Measurements from ENCODE around the gene ITIH1. TPM values are rescaled to one million over a fixed set of nuclear protein-coding genes. Genes with fewer than 3 reads are reported as not detected.

Gene ITIH1
- total RNA-seq, 1 experiment from 2014 or later: 0.31 TPM

DNA sequence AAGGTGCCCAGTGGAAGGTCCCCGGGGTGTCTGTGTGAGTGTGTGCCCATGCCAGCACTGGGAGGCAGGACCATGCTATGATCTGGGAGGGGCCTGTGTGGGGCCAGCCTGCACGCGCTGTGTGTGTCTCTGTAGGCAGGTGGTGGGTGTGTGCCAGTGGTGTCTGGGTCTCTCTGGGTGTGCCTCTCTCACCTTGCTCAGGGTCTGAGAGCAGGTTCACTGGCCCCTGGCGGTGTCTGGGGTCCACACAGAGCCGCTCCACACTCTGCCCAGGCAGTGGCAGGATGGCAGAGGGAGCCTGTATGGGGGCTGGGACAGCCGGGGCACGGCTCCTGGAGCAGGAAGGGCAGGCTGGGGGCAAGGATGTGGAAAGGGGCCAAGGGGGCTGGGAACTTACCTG is 40.5 kb downstream of the ITIH1 start:
- no peak for ATAC-seq
- H3K27ac ChIP-seq (ENCODE audit: low read length): no peak overlapping the region
- no peak overlapping the region for H3K4me3 ChIP-seq (ENCODE audit: low read depth in 2 of 2, low read length in 2 of 2)
- in situ Hi-C loops (cut with HindIII; ENCODE audit: low pct_unique_long_range_greater_than_20kb, low sequenced_read_pairs): no loop called here
- H3K36me3 ChIP-seq (ENCODE audit: control insufficient read depth, insufficient read depth, low read length): no peaks in the 10 kb centered on the region
- POLR2A ChIA-PET: no interaction called here
- TF ChIP-seq POLR2AphosphoS5 (IDR thresholded peaks at IDR 0.05; ENCODE audit: low read depth, low read length) (no peak), SIN3A (IDR thresholded peaks at IDR 0.05; ENCODE audit: borderline replicate concordance, insufficient read depth, low read depth, low read length) (no peak), REST (IDR thresholded peaks at IDR 0.05; ENCODE audit: insufficient read depth in 1 of 2, low read depth in 2 of 2, low read length in 1 of 2) (no peak), TCF7L2 (IDR thresholded peaks at IDR 0.05; ENCODE audit: low read depth, low read length) (no peak)
- TF ChIP-seq, protein P1, sequence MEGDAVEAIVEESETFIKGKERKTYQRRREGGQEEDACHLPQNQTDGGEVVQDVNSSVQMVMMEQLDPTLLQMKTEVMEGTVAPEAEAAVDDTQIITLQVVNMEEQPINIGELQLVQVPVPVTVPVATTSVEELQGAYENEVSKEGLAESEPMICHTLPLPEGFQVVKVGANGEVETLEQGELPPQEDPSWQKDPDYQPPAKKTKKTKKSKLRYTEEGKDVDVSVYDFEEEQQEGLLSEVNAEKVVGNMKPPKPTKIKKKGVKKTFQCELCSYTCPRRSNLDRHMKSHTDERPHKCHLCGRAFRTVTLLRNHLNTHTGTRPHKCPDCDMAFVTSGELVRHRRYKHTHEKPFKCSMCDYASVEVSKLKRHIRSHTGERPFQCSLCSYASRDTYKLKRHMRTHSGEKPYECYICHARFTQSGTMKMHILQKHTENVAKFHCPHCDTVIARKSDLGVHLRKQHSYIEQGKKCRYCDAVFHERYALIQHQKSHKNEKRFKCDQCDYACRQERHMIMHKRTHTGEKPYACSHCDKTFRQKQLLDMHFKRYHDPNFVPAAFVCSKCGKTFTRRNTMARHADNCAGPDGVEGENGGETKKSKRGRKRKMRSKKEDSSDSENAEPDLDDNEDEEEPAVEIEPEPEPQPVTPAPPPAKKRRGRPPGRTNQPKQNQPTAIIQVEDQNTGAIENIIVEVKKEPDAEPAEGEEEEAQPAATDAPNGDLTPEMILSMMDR (IDR thresholded peaks at IDR 0.05): no peak
- no peak for DNase-seq (ENCODE audit: low read depth, low spot score)
- no peaks in the 10 kb centered on the region for H3K27me3 ChIP-seq (ENCODE audit: control insufficient read depth, insufficient read depth, low read length)
- no peaks in the 10 kb centered on the region for H3K4me1 ChIP-seq (ENCODE audit: control insufficient read depth, insufficient read depth, low read length)
- no TSS peak for BruUV-seq (replicated peaks)
- intact Hi-C loops (cut with micrococcal nuclease; ENCODE audit: unreplicated experiment): no loop called here
- CTCF ChIA-PET: no interaction called here
- H3K9me3 ChIP-seq (ENCODE audit: control insufficient read depth, insufficient read depth, low read depth, low read length): no peaks in the 10 kb centered on the region

- no peaks in the 10 kb centered on the region for H3K36me3 ChIP-seq (ENCODE audit: control insufficient read depth, insufficient read depth, low read length)
- POLR2A ChIA-PET: no interaction called here
- ATAC-seq: no peak
- H3K4me3 ChIP-seq (ENCODE audit: low read depth in 2 of 2, low read length in 2 of 2): no peak overlapping the region
- intact Hi-C loops (cut with micrococcal nuclease; ENCODE audit: unreplicated experiment): loop anchor here (10.0 kb wide), 1 partner anchor 75 kb away; no protein-coding TSS in a partner anchor
- no peaks in the 10 kb centered on the region for H3K9me3 ChIP-seq (ENCODE audit: control insufficient read depth, insufficient read depth, low read depth, low read length)
- CTCF ChIA-PET: interaction anchor here (0.7 kb wide), 1 partner anchor 10 kb away, joined by 3 read pairs; no protein-coding TSS in a partner anchor
- H3K4me1 ChIP-seq (ENCODE audit: control insufficient read depth, insufficient read depth, low read length): no peaks in the 10 kb centered on the region
- no peak overlapping the region for H3K27ac ChIP-seq (ENCODE audit: low read length)
- no peaks in the 10 kb centered on the region for H3K27me3 ChIP-seq (ENCODE audit: control insufficient read depth, insufficient read depth, low read length)
- in situ Hi-C loops (cut with HindIII; ENCODE audit: low pct_unique_long_range_greater_than_20kb, low sequenced_read_pairs): no loop called here
- DNase-seq (ENCODE audit: low read depth, low spot score): no peak
- TF ChIP-seq, protein P1 (IDR thresholded peaks at IDR 0.05): no peak
- TF ChIP-seq TCF7L2 (IDR thresholded peaks at IDR 0.05; ENCODE audit: low read depth, low read length) (no peak), REST (IDR thresholded peaks at IDR 0.05; ENCODE audit: insufficient read depth in 1 of 2, low read depth in 2 of 2, low read length in 1 of 2) (no peak), POLR2AphosphoS5 (IDR thresholded peaks at IDR 0.05; ENCODE audit: low read depth, low read length) (no peak), SIN3A (IDR thresholded peaks at IDR 0.05; ENCODE audit: borderline replicate concordance, insufficient read depth, low read depth, low read length) (no peak)
- BruUV-seq (replicated peaks): no TSS peak
Observed at GRCh38 chr3:52819936-52820335, 42.5 kb downstream of the ITIH1 start.

All from Panc1 (cell line).